ENCODE results near the gene LRMDA.

Gene LRMDA

DNA sequence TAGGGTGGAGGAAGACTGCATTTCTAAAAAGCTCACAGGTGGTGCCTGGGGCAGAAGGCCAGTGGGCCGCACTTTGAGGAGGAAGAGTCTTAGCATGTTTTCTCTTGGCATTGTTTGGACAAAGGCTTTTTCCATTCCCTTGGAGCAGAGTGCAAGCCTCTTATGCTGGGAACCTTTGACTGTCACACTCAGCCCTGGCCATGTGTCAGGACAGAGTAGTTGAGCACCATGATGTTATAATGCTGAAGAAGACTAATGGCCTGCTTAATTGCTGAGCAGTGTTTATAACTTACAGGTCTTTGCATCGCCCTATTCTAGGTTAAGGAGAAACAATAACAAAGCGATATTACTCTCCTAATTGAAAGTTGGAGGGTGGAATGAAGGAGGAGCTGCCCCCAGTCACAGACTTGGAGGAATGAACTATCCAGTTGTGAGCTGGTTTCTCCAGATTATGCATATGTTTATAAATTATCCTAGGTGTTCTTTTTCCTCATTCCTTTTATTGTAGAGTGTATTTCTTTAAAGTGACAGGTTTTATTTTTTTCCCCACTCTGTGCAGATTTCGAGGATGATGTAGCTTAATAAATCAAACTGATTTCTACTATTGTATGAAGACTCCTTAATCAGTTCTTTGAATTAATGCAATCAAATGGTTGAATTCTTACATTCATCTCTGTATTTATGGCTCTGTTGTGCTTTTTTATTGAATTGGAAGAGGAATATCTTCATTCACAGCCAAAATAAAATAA, 767.0 kb downstream of the LRMDA start:
- DNase-seq, result no peak

GRCh38 chr10:76201962-76202361, 770.5 kb downstream of the LRMDA start:
- no peak for DNase-seq

GRCh38 chr10:76202777-76203176, 771.4 kb downstream of the LRMDA start:
- no peak for DNase-seq

GRCh38 chr10:76205361-76205760, 773.9 kb downstream of the LRMDA start:
- DNase-seq, result no peak

- DNase-seq, result no peak
These were observed 775.5 kb downstream of the LRMDA start for GRCh38 chr10:76206797-76207352.

GRCh38 chr10:76209135-76209534, 777.7 kb downstream of the LRMDA start:
- no peak for DNase-seq

GRCh38 chr10:76210211-76210610, 778.8 kb downstream of the LRMDA start:
- DNase-seq, result no peak

DNA sequence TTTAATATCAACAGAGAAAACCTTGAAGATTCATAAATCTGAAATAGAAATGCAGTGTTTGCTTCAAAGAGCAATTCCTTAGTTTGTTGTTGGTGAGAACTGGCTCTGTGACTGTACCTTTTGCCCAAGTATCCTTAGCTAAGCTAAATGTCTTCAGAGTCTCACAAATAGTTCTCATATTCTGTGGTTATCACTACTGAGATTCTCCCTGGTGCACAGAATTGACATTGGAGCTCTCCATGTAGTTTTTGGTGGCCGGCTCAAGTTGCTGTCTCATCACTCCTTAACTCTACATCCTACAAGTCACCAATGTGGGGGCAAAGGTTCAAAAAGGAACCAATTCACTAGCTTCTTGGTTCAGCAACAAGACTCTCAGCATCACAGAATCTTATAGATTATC, 780.3 kb downstream of the LRMDA start:
- DNase-seq, result no peak

GRCh38 chr10:76213876-76214275, 782.5 kb downstream of the LRMDA start:
- no peak for DNase-seq

- DNase-seq, result no peak
These were observed 786.6 kb downstream of the LRMDA start for GRCh38 chr10:76218035-76218434.

- no peak for DNase-seq
These were observed 797.9 kb downstream of the LRMDA start for GRCh38 chr10:76229341-76229740.

GRCh38 chr10:76230921-76231285, 799.5 kb downstream of the LRMDA start:
- no peak for DNase-seq

GRCh38 chr10:76231286-76231934, 800.0 kb downstream of the LRMDA start:
- DNase-seq, result no peak

- no peak for DNase-seq
These were observed 803.2 kb downstream of the LRMDA start for GRCh38 chr10:76234499-76235226.

DNA sequence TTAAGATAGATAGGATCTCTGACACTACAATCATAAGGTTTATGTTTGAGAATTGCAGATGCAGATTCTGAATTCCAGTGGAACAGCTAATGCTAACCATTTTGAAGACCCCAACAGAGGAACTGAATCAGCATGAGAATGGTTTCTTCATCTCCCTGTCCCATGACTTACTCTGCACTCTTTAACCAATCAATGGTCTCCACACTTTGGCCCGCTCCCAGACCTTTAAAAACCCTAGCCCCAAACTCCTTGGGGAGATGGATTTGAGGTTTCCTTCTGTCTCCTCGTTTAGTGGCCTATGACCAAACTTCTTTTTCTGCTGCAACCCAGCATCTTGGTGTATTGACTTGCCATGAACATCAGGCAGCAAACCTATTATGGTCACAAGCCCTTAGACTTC, 804.9 kb downstream of the LRMDA start:
- no peak for DNase-seq

DNA sequence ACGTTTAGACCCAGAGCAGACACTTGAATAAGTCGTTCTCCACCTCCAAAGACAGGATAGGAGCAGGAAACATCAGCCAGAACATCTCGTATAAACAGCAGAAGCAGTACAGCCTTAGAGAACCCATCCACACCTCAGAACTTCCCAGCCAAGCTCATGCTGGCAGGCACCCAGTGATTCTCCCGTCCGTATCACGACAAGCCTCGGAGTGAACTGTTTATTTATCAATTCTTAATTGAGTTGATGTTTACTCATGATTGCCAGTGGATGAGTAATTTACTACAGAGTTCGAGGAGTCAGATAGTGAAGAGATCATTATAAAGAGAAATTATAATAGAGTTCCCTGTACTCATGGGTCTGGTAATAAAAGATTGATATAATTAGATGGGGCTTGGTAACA, 811.5 kb downstream of the LRMDA start:
- no peak for DNase-seq

GRCh38 chr10:76244061-76244686, 812.8 kb downstream of the LRMDA start:
- DNase-seq, result no peak

- no peak for DNase-seq
These were observed 814.6 kb downstream of the LRMDA start for GRCh38 chr10:76245951-76246495.

DNA sequence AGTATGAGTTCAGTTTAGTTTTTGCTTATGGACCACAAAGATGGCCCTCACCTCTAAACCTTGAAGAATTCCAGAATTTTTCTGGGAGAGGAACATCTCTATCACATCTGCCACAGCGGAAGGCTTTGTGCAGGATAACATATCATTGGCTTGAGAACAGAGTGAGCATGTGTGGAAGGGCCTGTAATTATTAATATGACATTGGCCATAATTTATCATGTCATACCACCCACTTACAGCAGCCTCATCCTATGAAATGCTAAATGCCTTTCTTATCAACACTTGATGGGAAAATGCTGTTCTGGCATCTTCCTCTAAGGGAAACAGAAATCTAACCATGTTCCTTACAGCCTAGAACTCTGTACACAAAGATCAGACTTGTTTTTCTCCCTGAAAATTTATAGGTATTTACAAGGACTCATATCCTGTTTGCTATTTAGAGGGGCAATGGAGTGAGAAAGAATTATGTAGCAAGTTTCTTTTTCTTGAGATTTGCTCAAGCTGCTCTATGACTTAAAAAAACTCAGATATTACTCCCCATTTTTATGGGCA, 817.3 kb downstream of the LRMDA start:
- DNase-seq, result no peak

GRCh38 chr10:76251841-76252671, 820.6 kb downstream of the LRMDA start:
- no peak for DNase-seq

- DNase-seq, result no peak
These were observed 821.3 kb downstream of the LRMDA start for GRCh38 chr10:76252733-76253132.

- DNase-seq, result no peak
These were observed 823.8 kb downstream of the LRMDA start for GRCh38 chr10:76255241-76255640.
